HUES6 (cell line): ENCODE measurements around the gene SORBS1.

ENCODE experiments used
- H3K27ac ChIP-seq: 2 replicates; pipeline ENCODE4 v1.7.0; 2013; ENCODE audit warnings: low read depth, mild to moderate bottlenecking, low read length, inconsistent platforms
- H3K27me3 ChIP-seq: 2 replicates; pipeline ENCODE4 v1.6.1; 2013; ENCODE audit warnings: low read length; ENCODE audit not compliant: control insufficient read depth, insufficient read depth
- H3K36me3 ChIP-seq: 2 replicates; pipeline ENCODE4 v1.6.1; 2013; ENCODE audit warnings: low read length; ENCODE audit not compliant: control insufficient read depth, insufficient read depth
- H3K4me1 ChIP-seq: 2 replicates; pipeline ENCODE4 v1.6.1; 2013; ENCODE audit warnings: low read length; ENCODE audit not compliant: control insufficient read depth, insufficient read depth
- H3K4me3 ChIP-seq: 2 replicates; pipeline ENCODE4 v1.5.1; 2013; ENCODE audit warnings: low read depth, low read length
- H3K9ac ChIP-seq: one replicate; pipeline ENCODE4 v1.6.1; 2013; ENCODE audit warnings: mild to moderate bottlenecking, low read length
- H3K9me3 ChIP-seq: 2 replicates; pipeline ENCODE4 v1.6.1; 2013; ENCODE audit warnings: low read depth, low read length; ENCODE audit not compliant: control insufficient read depth, insufficient read depth

SORBS1 gene

DNA sequence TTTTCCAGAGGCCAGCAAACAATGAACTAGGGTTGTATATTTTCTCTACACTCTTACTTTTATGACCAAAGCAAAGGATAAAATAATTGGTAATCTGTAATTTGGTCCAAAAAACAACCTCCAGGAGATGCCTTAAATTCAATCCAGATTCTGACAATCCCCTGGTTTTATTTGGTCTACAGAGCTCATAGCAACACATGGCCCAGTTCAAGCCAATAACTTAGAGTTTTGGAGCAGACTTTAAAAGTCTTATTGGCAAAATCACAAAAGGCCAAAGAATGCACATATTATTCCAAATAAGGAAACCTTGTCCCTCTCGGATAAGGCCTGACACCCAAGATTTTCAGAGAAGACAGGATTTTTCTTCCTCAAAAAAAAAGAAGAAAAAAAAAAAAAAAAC, 51.9 kb downstream of the SORBS1 start:
- H3K27me3 ChIP-seq: no peaks in the 10 kb centered on the region
- H3K9ac ChIP-seq: no peak overlapping the region
- no peak overlapping the region for H3K4me3 ChIP-seq
- H3K9me3 ChIP-seq: no peaks in the 10 kb centered on the region
- peaks cover 44% of the 10 kb centered on the region for H3K4me1 ChIP-seq
- no peaks in the 10 kb centered on the region for H3K36me3 ChIP-seq
- H3K27ac ChIP-seq: no peak overlapping the region

DNA sequence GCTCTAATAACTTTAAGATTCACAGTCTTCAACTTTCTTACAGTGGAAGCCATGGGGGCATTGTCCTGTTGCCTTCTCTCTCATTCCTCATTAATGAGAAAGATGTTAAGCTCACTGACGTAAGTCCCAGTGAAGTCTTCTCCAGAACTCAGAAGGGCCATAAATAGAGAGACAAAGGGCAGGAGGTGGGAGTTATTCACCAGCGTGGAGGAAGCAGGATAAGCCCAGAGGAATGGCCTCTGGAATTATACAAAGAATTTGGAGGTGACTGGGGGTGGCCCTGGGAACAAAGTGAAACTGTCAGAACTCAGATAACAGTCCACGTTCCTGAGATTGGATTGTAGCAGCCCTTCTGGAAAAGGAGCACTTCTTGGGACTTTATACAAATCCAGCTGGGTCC, 52.4 kb downstream of the SORBS1 start:
- H3K36me3 ChIP-seq: no peaks in the 10 kb centered on the region
- no peak overlapping the region for H3K4me3 ChIP-seq
- peaks cover 44% of the 10 kb centered on the region for H3K4me1 ChIP-seq
- H3K9ac ChIP-seq: no peak overlapping the region
- H3K27me3 ChIP-seq: no peaks in the 10 kb centered on the region
- no peaks in the 10 kb centered on the region for H3K9me3 ChIP-seq
- H3K27ac ChIP-seq: no peak overlapping the region

DNA sequence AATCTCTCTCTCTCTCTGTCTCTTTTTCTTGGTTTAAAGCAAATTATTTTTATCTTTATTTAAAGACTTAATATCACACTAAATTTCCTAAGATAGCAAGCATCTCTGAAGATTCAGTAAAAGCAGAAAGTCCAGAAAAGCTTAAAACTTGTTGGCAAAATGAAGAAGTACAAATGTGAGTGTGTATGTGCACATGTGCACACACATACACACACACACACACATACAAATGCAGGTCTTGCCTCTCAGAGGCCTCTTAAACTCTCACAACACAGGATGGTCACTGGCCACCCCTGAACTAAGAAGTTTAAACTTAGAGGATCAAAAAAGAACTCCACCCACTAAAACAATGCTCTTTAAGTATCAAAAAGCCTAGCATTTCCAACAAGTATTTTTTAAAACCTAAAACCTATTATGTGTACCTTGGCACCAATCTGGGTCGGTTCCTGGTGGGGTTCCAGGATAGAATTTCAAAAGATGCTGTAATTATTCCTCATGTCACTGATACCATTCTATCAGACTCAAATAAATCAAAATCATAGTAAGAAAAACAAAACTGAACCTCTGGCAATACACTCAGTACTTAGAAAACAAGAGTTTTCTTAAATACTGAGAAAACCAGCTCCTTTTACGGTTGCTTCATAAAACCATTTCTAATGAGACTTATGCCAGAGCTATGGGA, 55.0 kb downstream of the SORBS1 start:
- Histone ChIP-seq H3K27ac (no peak overlapping the region), H3K9ac (no peak overlapping the region), H3K4me1 (peaks cover 50% of the 10 kb centered on the region), H3K27me3 (no peaks in the 10 kb centered on the region), H3K9me3 (no peaks in the 10 kb centered on the region), H3K36me3 (no peaks in the 10 kb centered on the region), H3K4me3 (no peak overlapping the region)

DNA sequence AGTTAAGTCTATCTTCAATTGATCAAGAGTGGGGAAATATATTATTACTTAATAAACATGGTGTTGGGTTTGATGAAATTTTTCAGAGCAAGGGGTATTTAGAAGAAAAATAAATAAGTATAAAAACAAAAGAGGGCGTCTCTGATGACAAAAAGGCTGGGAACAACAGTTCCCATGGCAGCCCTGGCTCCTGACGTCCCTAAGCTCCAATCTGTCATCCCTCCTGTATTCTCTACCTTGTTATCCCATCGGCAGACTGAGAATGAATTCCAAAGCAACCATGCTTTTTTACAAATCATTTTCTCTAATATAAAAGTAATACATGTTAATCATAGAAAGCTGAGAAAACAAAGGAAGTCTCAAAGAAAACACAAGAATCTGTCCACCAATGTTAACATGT, 55.5 kb downstream of the SORBS1 start:
- Histone ChIP-seq H3K4me3 (no peak overlapping the region), H3K9ac (no peak overlapping the region), H3K27ac (no peak overlapping the region), H3K4me1 (peaks cover 50% of the 10 kb centered on the region), H3K27me3 (no peaks in the 10 kb centered on the region), H3K36me3 (no peaks in the 10 kb centered on the region), H3K9me3 (no peaks in the 10 kb centered on the region)

DNA sequence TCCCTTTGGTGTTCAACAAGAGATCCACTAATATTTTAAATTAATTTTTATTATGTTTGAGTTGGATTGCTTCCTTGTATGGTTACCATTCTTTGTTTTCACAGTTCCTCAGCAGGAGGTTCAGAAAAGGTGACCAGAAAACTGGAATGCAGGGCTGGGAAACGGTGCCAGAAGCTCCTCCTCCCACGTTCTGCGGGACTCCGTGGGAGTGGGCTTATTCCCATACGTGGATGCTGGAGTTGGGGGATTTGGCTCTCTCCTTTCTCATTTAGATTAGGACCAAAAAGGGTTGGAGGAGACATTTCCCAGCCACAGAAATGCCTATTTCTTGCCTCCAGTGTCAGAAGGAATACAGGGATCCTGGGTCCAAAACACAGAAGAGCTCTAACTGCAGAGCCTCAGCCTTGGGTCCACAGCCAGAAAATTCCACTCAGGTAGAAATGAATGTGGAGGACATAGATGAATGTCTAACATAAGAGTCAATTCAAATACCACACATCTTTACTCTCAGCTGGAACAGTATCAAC, 56.0 kb downstream of the SORBS1 start:
- H3K4me3 ChIP-seq: no peak overlapping the region
- H3K4me1 ChIP-seq: peaks cover 54% of the 10 kb centered on the region
- no peaks in the 10 kb centered on the region for H3K9me3 ChIP-seq
- no peaks in the 10 kb centered on the region for H3K27me3 ChIP-seq
- no peaks in the 10 kb centered on the region for H3K36me3 ChIP-seq
- no peak overlapping the region for H3K27ac ChIP-seq
- H3K9ac ChIP-seq: no peak overlapping the region

DNA sequence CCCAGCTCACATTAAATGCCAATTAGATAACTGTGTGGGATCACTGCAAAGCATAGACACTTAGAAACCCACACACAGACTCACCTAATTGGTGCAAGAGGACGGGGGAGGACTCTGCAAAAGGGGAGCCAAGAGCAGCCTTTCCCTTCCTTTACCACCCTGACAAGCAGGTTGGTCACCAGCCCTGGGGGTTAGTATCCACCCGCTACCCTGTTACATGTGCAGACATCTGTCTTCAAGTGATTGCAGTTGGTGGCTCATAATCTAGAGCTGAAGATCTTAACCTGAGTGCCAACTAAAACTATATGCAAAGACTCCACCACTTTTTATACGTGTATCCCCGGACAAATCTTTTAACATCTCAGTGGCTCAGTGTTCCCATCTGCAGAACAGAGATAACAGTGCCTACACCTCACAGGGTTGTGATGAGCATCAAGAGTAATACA, 56.9 kb downstream of the SORBS1 start:
- Histone ChIP-seq H3K27ac (no peak overlapping the region), H3K4me3 (no peak overlapping the region), H3K27me3 (no peaks in the 10 kb centered on the region), H3K36me3 (no peaks in the 10 kb centered on the region), H3K9ac (no peak overlapping the region), H3K9me3 (no peaks in the 10 kb centered on the region), H3K4me1 (peaks cover 58% of the 10 kb centered on the region)

DNA sequence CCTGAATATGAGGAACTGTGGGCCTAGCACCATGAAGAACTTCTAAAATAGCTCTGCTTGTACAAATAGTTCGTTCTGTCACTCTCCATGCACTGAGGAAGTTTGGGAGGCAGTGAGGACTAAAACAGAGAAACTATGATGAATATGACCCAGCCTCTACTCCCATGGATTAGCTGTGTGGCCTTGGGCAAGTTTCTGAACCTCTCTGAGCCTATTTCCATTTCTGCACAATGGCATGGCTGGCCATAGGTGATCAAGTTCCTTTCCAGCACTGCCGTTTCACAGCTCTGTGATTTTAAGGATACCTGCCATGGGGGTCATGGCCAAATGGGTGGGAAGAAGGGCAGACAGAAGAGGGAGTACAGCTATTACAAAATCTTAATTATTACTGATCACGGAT, 57.6 kb downstream of the SORBS1 start:
- Histone ChIP-seq H3K9ac (no peak overlapping the region), H3K36me3 (no peaks in the 10 kb centered on the region), H3K9me3 (no peaks in the 10 kb centered on the region), H3K27me3 (no peaks in the 10 kb centered on the region), H3K4me3 (no peak overlapping the region), H3K4me1 (peaks cover 50% of the 10 kb centered on the region), H3K27ac (no peak overlapping the region)

DNA sequence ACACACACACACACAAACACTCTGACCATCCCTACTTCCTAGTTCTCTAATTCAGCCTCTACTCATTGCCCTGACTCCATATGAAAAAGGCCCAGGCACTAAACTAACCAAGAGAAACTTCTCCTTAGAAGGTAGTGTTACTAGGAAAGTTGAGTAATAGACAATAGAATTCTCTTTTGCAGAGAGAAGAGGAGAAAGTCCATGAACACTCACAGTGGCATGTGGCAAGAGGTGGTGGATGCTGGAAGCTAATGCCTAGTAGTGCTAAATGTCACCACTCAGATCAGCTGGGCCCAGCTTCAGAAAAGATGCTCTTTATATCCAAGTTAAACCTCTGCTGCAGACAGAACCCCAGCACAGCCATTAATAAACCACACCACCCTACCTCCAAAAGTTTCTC, 58.2 kb downstream of the SORBS1 start:
- Histone ChIP-seq H3K9ac (no peak overlapping the region), H3K4me1 (peaks cover 48% of the 10 kb centered on the region), H3K9me3 (no peaks in the 10 kb centered on the region), H3K27me3 (no peaks in the 10 kb centered on the region), H3K36me3 (no peaks in the 10 kb centered on the region), H3K4me3 (no peak overlapping the region), H3K27ac (no peak overlapping the region)

DNA sequence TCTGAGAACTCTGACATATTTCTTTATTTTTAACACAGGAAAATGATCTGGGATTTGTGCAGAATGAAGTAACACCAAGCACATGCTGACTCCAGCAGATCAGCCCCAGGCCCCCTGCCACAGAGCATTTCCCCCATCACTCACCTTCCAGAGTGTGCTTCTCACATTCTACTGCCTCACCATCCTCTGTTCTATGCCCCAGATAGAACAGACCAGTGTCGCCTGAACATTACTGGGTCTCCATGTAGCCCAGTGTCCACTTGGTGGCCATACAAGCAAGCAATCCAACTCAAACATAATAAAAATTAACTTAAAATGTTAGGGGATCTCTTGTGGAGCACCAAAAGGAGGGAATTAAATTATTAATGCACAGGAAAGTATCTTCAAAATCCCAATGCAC, 58.8 kb downstream of the SORBS1 start:
- peaks cover 48% of the 10 kb centered on the region for H3K4me1 ChIP-seq
- H3K27ac ChIP-seq: no peak overlapping the region
- no peak overlapping the region for H3K4me3 ChIP-seq
- no peaks in the 10 kb centered on the region for H3K36me3 ChIP-seq
- H3K27me3 ChIP-seq: no peaks in the 10 kb centered on the region
- no peak overlapping the region for H3K9ac ChIP-seq
- no peaks in the 10 kb centered on the region for H3K9me3 ChIP-seq

DNA sequence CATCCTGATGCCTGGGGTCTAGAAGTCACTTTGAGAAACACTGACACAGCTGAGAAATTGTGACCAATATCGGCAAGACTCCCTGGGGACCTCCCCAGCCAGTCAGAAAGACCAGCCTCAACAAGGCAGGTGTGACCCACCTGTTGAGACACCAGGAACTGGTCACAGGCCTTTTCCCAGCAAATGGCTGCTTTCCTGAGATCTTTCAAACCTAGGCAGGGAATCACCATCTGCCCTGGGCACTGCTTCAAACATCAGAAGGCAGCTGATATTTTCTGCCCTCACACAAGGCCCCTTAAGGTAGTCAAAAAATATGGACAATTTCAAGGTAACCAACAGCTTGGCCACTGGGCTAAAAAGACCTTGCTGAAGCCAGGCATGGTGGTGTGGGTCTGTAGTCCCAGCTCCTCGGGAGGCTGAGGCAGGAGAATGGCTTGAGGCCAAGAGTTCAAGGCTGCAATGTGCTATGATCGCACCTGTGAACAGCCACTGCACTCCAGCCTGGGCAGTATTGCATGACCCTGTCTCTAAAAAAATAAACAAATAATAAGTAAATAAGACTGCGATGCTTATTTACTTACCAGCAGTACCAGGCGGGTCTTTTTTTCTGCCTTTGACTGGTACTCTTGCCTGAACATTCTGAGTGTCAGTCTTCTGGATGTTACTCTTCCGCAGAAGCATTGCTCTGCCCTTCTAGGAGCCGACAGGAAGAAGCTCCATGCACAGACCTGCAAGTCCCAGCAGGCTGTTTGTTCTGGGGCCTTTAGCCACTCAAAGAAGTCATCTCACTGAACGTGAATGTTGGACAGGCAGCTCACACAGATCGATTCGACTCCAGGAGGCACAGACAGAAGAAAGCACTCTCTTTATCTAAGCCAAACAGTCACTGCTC, 59.7 kb downstream of the SORBS1 start:
- Histone ChIP-seq H3K4me1 (peaks cover 56% of the 10 kb centered on the region), H3K27me3 (no peaks in the 10 kb centered on the region), H3K9ac (no peak overlapping the region), H3K9me3 (no peaks in the 10 kb centered on the region), H3K36me3 (no peaks in the 10 kb centered on the region), H3K27ac (no peak overlapping the region), H3K4me3 (no peak overlapping the region)

DNA sequence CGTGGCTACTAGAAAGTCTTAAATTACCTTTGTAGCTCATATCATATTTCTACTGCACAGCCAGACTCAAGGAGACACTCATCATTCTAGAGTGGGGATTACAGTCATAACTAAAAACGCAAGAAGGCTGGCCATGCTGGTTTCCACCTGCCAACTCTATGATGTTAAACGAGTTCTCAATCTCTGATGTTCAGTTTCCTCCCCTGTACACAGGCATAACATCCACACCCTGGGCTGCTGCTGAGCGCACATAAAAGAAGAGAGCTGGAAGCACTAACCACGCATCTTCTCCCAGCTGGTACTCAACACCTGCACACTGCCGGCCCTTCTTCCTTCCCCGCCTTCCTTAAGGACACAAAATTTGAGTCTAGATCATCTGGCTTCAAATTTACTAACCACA, 60.5 kb downstream of the SORBS1 start:
- Histone ChIP-seq H3K4me1 (peaks cover 54% of the 10 kb centered on the region), H3K9me3 (no peaks in the 10 kb centered on the region), H3K27me3 (no peaks in the 10 kb centered on the region), H3K9ac (no peak overlapping the region), H3K4me3 (no peak overlapping the region), H3K27ac (no peak overlapping the region), H3K36me3 (no peaks in the 10 kb centered on the region)
